Brain microvascular endothelial cell (primary cell): ENCODE measurements around the gene EIPR1.

ENCODE experiments used
- DNase-seq: peaks from one replicate; pipeline ENCODE4 v3.0.0-alpha.2; 2020
- H3K27ac ChIP-seq: fragments of 250-450 bp; sonication (Bioruptor Pico); 2 replicates; pipeline ENCODE4 v1.5.1; 2020; ENCODE audit warnings: mild to moderate bottlenecking, moderate library complexity
- H3K27me3 ChIP-seq: fragments of 250-450 bp; sonication (Bioruptor Pico); replicated peaks from 2 replicates; pipeline ENCODE4 v1.5.1; 2020; ENCODE audit warnings: mild to moderate bottlenecking
- H3K36me3 ChIP-seq: fragments of 250-450 bp; sonication (Bioruptor Pico); replicated peaks from 2 replicates; pipeline ENCODE4 v1.5.1; 2020; ENCODE audit warnings: mild to moderate bottlenecking
- H3K4me3 ChIP-seq: 2 replicates; pipeline ENCODE4 v1.5.1; 2011; ENCODE audit warnings: low read depth, mild to moderate bottlenecking, control low read depth, low read length, moderate library complexity
- CTCF ChIP-seq: IDR thresholded peaks from 2 replicates; pipeline ENCODE4 v1.5.1; 2011; ENCODE audit warnings: low read depth, mild to moderate bottlenecking, moderate library complexity, low read length, control low read depth, inconsistent platforms; ENCODE audit errors: missing control alignments
- in situ Hi-C: cut with HindIII; loops from 2 replicates; pipeline ENCODE4 v1.10.0; 2017; ENCODE audit warnings: low sequenced_read_pairs, low pct_ligation_motif_present

EIPR1 gene

GRCh38 chr2:3249476-3249962, 128.1 kb downstream of the EIPR1 start:
- Histone ChIP-seq H3K27ac (no peak overlapping the region), H3K27me3 (no peaks in the 10 kb centered on the region), H3K36me3 (no peaks in the 10 kb centered on the region), H3K4me3 (no peak overlapping the region)
- TF ChIP-seq CTCF, result no peak
- in situ Hi-C loops, result no loop called here
- no peak for DNase-seq

GRCh38 chr2:3248754-3249475, 128.7 kb downstream of the EIPR1 start:
- no peak for DNase-seq
- no peak overlapping the region for H3K27ac ChIP-seq
- no peak for TF ChIP-seq CTCF
- H3K36me3 ChIP-seq, result no peaks in the 10 kb centered on the region
- H3K27me3 ChIP-seq, result no peaks in the 10 kb centered on the region
- in situ Hi-C loops, result no loop called here
- H3K4me3 ChIP-seq, result no peak overlapping the region

- Histone ChIP-seq H3K4me3 (no peak overlapping the region), H3K27ac (no peak overlapping the region), H3K36me3 (no peaks in the 10 kb centered on the region), H3K27me3 (no peaks in the 10 kb centered on the region)
- no peak for DNase-seq
- TF ChIP-seq CTCF, result no peak
- in situ Hi-C loops, result no loop called here
These were observed 130.5 kb downstream of the EIPR1 start for GRCh38 chr2:3246928-3247714.

- no peak for TF ChIP-seq CTCF
- Histone ChIP-seq H3K4me3 (no peak overlapping the region), H3K27me3 (no peaks in the 10 kb centered on the region), H3K36me3 (no peaks in the 10 kb centered on the region), H3K27ac (no peak overlapping the region)
- DNase-seq, result no peak
- in situ Hi-C loops, result no loop called here
These were observed 131.2 kb downstream of the EIPR1 start for GRCh38 chr2:3246406-3246805.

- no peaks in the 10 kb centered on the region for H3K36me3 ChIP-seq
- H3K27ac ChIP-seq, result no peak overlapping the region
- in situ Hi-C loops, result no loop called here
- no peak overlapping the region for H3K4me3 ChIP-seq
- H3K27me3 ChIP-seq, result no peaks in the 10 kb centered on the region
- DNase-seq, result no peak
- no peak for TF ChIP-seq CTCF
These were observed 133.1 kb downstream of the EIPR1 start for GRCh38 chr2:3244486-3244885.
